ENCODE measurements around the gene EVI5L.

EVI5L gene

GRCh38 chr19:7829166-7829520, 875 bp upstream of the EVI5L start:
- Histone ChIP-seq H3K36me3 (ENCODE audit: insufficient read depth, low read length) (no peaks in the 10 kb centered on the region), H3K9me3 (ENCODE audit: control insufficient read depth, insufficient read depth, low read length) (no peaks in the 10 kb centered on the region), H3K9ac (ENCODE audit: low read depth, low read length) (peak overlapping the region; percentile 55; the same call in 1 of the 2 replicates), H3K4me1 (ENCODE audit: insufficient read depth, low read length) (no peaks in the 10 kb centered on the region; the same call in 1 of the 2 replicates)

- Histone ChIP-seq H3K9me3 (ENCODE audit: control insufficient read depth, insufficient read depth, low read length) (no peaks in the 10 kb centered on the region), H3K36me3 (ENCODE audit: insufficient read depth, low read length) (no peaks in the 10 kb centered on the region), H3K4me1 (ENCODE audit: insufficient read depth, low read length) (no peaks in the 10 kb centered on the region; the same call in 1 of the 2 replicates), H3K9ac (ENCODE audit: low read depth, low read length) (no peak overlapping the region; the same call in 1 of the 2 replicates)
Observed at GRCh38 chr19:7830272-7830771, 304 bp downstream of the EVI5L start.

GRCh38 chr19:7830823-7831222, 805 bp downstream of the EVI5L start:
- no peak overlapping the region; the same call in 1 of the 2 replicates for H3K9ac ChIP-seq (ENCODE audit: low read depth, low read length)

GRCh38 chr19:7831452-7831851, 1.4 kb downstream of the EVI5L start:
- Histone ChIP-seq H3K9me3 (ENCODE audit: control insufficient read depth, insufficient read depth, low read length) (no peaks in the 10 kb centered on the region), H3K4me1 (ENCODE audit: insufficient read depth, low read length) (no peaks in the 10 kb centered on the region; the same call in 1 of the 2 replicates), H3K36me3 (ENCODE audit: insufficient read depth, low read length) (no peaks in the 10 kb centered on the region), H3K9ac (ENCODE audit: low read depth, low read length) (no peak overlapping the region)

More at GRCh38 chr19:7830823-7831222, 805 bp downstream of the EVI5L start:
- H3K36me3 ChIP-seq (ENCODE audit: insufficient read depth, low read length): no peaks in the 10 kb centered on the region
- no peaks in the 10 kb centered on the region for H3K9me3 ChIP-seq (ENCODE audit: control insufficient read depth, insufficient read depth, low read length)
- H3K4me1 ChIP-seq (ENCODE audit: insufficient read depth, low read length): no peaks in the 10 kb centered on the region; the same call in 1 of the 2 replicates

- no peak overlapping the region for H3K9ac ChIP-seq (ENCODE audit: low read depth, low read length)
- H3K9me3 ChIP-seq (ENCODE audit: control insufficient read depth, insufficient read depth, low read length): no peaks in the 10 kb centered on the region
- H3K36me3 ChIP-seq (ENCODE audit: insufficient read depth, low read length): no peaks in the 10 kb centered on the region
- no peaks in the 10 kb centered on the region; the same call in 1 of the 2 replicates for H3K4me1 ChIP-seq (ENCODE audit: insufficient read depth, low read length)
Observed at GRCh38 chr19:7832009-7832408, 2.0 kb downstream of the EVI5L start.

- Histone ChIP-seq H3K4me1 (ENCODE audit: insufficient read depth, low read length) (no peaks in the 10 kb centered on the region; the same call in 1 of the 2 replicates), H3K36me3 (ENCODE audit: insufficient read depth, low read length) (no peaks in the 10 kb centered on the region), H3K9me3 (ENCODE audit: control insufficient read depth, insufficient read depth, low read length) (no peaks in the 10 kb centered on the region), H3K9ac (ENCODE audit: low read depth, low read length) (no peak overlapping the region)
Observed at GRCh38 chr19:7832781-7833180, 2.8 kb downstream of the EVI5L start.

GRCh38 chr19:7833225-7834099, 3.4 kb downstream of the EVI5L start:
- no peaks in the 10 kb centered on the region for H3K9me3 ChIP-seq (ENCODE audit: control insufficient read depth, insufficient read depth, low read length)
- H3K36me3 ChIP-seq (ENCODE audit: insufficient read depth, low read length): no peaks in the 10 kb centered on the region
- no peak overlapping the region for H3K9ac ChIP-seq (ENCODE audit: low read depth, low read length)
- no peaks in the 10 kb centered on the region; the same call in 1 of the 2 replicates for H3K4me1 ChIP-seq (ENCODE audit: insufficient read depth, low read length)

GRCh38 chr19:7839476-7839875, 9.5 kb downstream of the EVI5L start:
- Histone ChIP-seq H3K9ac (ENCODE audit: low read depth, low read length) (no peak overlapping the region), H3K4me1 (ENCODE audit: insufficient read depth, low read length) (no peaks in the 10 kb centered on the region), H3K36me3 (ENCODE audit: insufficient read depth, low read length) (no peaks in the 10 kb centered on the region), H3K9me3 (ENCODE audit: control insufficient read depth, insufficient read depth, low read length) (no peaks in the 10 kb centered on the region)

- no peaks in the 10 kb centered on the region for H3K4me1 ChIP-seq (ENCODE audit: insufficient read depth, low read length)
- no peak overlapping the region for H3K9ac ChIP-seq (ENCODE audit: low read depth, low read length)
- no peaks in the 10 kb centered on the region for H3K9me3 ChIP-seq (ENCODE audit: control insufficient read depth, insufficient read depth, low read length)
- no peaks in the 10 kb centered on the region for H3K36me3 ChIP-seq (ENCODE audit: insufficient read depth, low read length)
Observed at GRCh38 chr19:7840629-7841028, 10.6 kb downstream of the EVI5L start.

GRCh38 chr19:7841751-7842660, 12.0 kb downstream of the EVI5L start:
- H3K9ac ChIP-seq (ENCODE audit: low read depth, low read length): no peak overlapping the region
- H3K36me3 ChIP-seq (ENCODE audit: insufficient read depth, low read length): no peaks in the 10 kb centered on the region

GRCh38 chr19:7842661-7843294, 12.8 kb downstream of the EVI5L start:
- no peaks in the 10 kb centered on the region for H3K9me3 ChIP-seq (ENCODE audit: control insufficient read depth, insufficient read depth, low read length)
- no peaks in the 10 kb centered on the region for H3K36me3 ChIP-seq (ENCODE audit: insufficient read depth, low read length)
- H3K4me1 ChIP-seq (ENCODE audit: insufficient read depth, low read length): no peaks in the 10 kb centered on the region
- H3K9ac ChIP-seq (ENCODE audit: low read depth, low read length): no peak overlapping the region

More at GRCh38 chr19:7841751-7842660, 12.0 kb downstream of the EVI5L start:
- Histone ChIP-seq H3K4me1 (ENCODE audit: insufficient read depth, low read length) (no peaks in the 10 kb centered on the region), H3K9me3 (ENCODE audit: control insufficient read depth, insufficient read depth, low read length) (no peaks in the 10 kb centered on the region)

GRCh38 chr19:7843521-7843920, 13.5 kb downstream of the EVI5L start:
- Histone ChIP-seq H3K4me1 (ENCODE audit: insufficient read depth, low read length) (no peaks in the 10 kb centered on the region), H3K9ac (ENCODE audit: low read depth, low read length) (no peak overlapping the region), H3K9me3 (ENCODE audit: control insufficient read depth, insufficient read depth, low read length) (no peaks in the 10 kb centered on the region), H3K36me3 (ENCODE audit: insufficient read depth, low read length) (no peaks in the 10 kb centered on the region)

- no peak overlapping the region for H3K9ac ChIP-seq (ENCODE audit: low read depth, low read length)
- H3K4me1 ChIP-seq (ENCODE audit: insufficient read depth, low read length): no peaks in the 10 kb centered on the region
- no peaks in the 10 kb centered on the region for H3K9me3 ChIP-seq (ENCODE audit: control insufficient read depth, insufficient read depth, low read length)
- H3K36me3 ChIP-seq (ENCODE audit: insufficient read depth, low read length): no peaks in the 10 kb centered on the region
Observed at GRCh38 chr19:7844405-7844804, 14.4 kb downstream of the EVI5L start.

- Histone ChIP-seq H3K9me3 (ENCODE audit: control insufficient read depth, insufficient read depth, low read length) (no peaks in the 10 kb centered on the region), H3K9ac (ENCODE audit: low read depth, low read length) (no peak overlapping the region), H3K4me1 (ENCODE audit: insufficient read depth, low read length) (no peaks in the 10 kb centered on the region), H3K36me3 (ENCODE audit: insufficient read depth, low read length) (no peaks in the 10 kb centered on the region)
Observed at GRCh38 chr19:7844951-7845350, 14.9 kb downstream of the EVI5L start.
